Activated CD4-positive, alpha-beta memory T cell treated with anti-CD3 and anti-CD28 coated beads, Interleukin-2, amount 10 ng/mL, durations not matched to agents 7 days and 5 days (primary cell): ENCODE measurements around the gene JAZF1. TPM values are rescaled to one million over a fixed set of nuclear protein-coding genes. Genes with fewer than 3 reads are reported as not detected.
"Not testable (repeated sequence)": the region's sequence is repeated elsewhere in the genome, so short reads cannot be mapped to it uniquely, and the experiment has no call there.

Experiments
- CTCF ChIA-PET: fragments of 350-600 bp; sonication (Branson Sonifier 250); formaldehyde crosslinking; loops from one replicate; lab custom pipeline; 2021; ENCODE audit warnings: antibody characterized with exemption, inconsistent platforms; lab: Charles Lee
- POLR2A ChIA-PET: fragments of 350-600 bp; sonication (Branson Sonifier 250); formaldehyde crosslinking; loops from one replicate; lab custom pipeline; 2021; ENCODE audit warnings: antibody characterized with exemption; lab: Charles Lee
- DNase-seq: peaks from one replicate; pipeline ENCODE4 v3.0.0-alpha.2; 2020
- H3K27ac Mint-ChIP-seq: one replicate; pipeline ENCODE4 v1.8.0; 2021; ENCODE audit warnings: mild to moderate bottlenecking, mixed read lengths
- H3K27me3 Mint-ChIP-seq: one replicate; pipeline ENCODE4 v1.8.0; 2021; ENCODE audit warnings: mixed read lengths
- H3K36me3 Mint-ChIP-seq: one replicate; pipeline ENCODE4 v1.8.0; 2021; ENCODE audit warnings: low read depth, mixed read lengths
- H3K4me1 Mint-ChIP-seq: one replicate; pipeline ENCODE4 v1.8.0; 2021; ENCODE audit warnings: mixed read lengths
- H3K4me3 Mint-ChIP-seq: one replicate; pipeline ENCODE4 v1.8.0; 2021; ENCODE audit warnings: mild to moderate bottlenecking, mixed read lengths
- H3K9me3 Mint-ChIP-seq: one replicate; pipeline ENCODE4 v1.8.0; 2021; ENCODE audit warnings: mixed read lengths
- total RNA-seq, 2 experiments: library from RNA; stranded (reverse); gene quantifications; one replicate each; pipeline ENCODE4 v1.2.3, GENCODE V29; 2021

The JAZF1 gene
- total RNA-seq, 2 experiments from 2014 or later: 7.2 to 7.3 TPM

DNA sequence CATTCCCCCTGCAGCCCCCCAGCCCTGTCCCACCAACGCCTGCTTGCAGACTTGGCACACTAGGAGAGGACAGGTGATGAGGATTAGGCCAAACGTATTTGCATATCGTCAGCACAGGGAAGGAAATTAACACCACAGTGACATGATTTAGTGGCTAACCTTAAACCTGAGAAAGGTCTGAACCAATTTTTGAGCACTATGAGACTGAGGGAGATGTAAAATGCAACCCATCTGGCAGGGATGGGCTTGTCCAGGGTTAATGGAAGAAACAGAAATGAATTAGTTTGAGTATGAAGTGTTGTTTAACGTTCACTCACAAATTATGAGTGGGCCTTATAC is 257.0 kb downstream of the JAZF1 start:
- Mint-ChIP-seq H3K4me1 (peaks cover 8% of the 10 kb centered on the region), H3K9me3 (no peaks in the 10 kb centered on the region), H3K27ac (no peak overlapping the region), H3K4me3 (no peak overlapping the region), H3K27me3 (no peaks in the 10 kb centered on the region), H3K36me3 (no peaks in the 10 kb centered on the region)
- no peak for DNase-seq
- ChIA-PET POLR2A (no interaction called here), CTCF (no interaction called here)

DNA sequence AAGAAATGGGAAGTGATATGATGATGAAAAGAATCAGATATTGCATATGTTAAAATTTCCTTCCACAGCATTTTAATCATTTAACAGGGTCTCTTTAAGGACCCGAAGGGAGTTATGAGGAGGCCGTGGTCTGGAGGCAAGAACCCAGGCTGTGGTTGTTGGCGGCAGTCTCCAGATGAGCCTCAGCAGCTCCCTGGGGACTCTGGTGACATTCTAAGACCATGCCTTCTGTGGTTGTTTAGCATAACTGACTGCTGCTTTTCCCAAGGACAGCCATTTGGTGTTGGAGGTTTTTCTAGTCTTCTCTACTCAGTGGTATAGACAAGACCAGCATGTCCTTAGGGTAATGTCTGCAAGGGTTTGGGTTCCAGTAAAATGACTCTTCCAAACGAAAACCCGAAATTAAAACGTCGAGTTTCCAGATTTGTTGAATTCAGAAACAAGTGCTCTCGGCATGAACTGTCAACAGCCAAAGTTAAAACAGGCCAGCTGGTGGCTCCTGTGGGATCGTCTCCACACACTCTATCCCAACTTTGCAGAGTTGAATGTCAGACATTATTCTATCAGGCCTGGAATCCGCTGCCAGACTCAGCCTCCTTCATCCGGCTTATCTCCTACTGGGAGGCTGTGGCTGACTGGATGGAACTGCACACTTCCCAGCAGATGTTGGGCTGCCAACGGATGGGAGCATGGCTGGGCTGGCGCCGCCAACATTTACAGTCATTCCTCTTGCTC is 257.5 kb downstream of the JAZF1 start:
- H3K9me3 Mint-ChIP-seq: no peaks in the 10 kb centered on the region
- H3K4me1 Mint-ChIP-seq: peaks cover 8% of the 10 kb centered on the region
- POLR2A ChIA-PET: no interaction called here

DNA sequence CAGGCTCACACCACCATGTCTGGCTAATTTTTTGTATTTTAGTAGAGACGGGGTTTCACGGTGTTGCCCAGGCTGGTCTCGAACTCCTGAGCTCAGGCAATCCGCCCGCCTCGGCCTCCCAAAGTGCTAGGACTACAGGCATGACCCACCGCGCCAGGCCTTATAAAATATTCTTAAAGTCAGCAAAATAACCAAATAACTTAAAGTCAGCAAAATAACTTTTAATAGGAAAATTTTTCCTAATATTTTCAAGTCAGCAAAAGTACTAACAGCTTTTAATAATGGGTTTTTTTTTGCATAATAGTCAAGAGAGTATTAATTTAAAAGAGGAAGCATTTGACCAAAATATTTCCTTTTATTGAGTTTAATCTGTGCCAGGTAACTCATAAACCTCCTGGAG is 258.2 kb downstream of the JAZF1 start:
- DNase-seq, H3K4me3 Mint-ChIP-seq, POLR2A ChIA-PET, H3K27ac Mint-ChIP-seq, H3K27me3 Mint-ChIP-seq, H3K4me1 Mint-ChIP-seq, H3K9me3 Mint-ChIP-seq, H3K36me3 Mint-ChIP-seq: not testable (repeated sequence)
- CTCF ChIA-PET: interaction anchor here (3.3 to 5.0 kb wide), 2 partner anchors 98 to 726 kb away, joined by 19 to 23 read pairs; no protein-coding TSS in a partner anchor

More for the DNA sequence above, 257.5 kb downstream of the JAZF1 start:
- no peaks in the 10 kb centered on the region for H3K36me3 Mint-ChIP-seq
- CTCF ChIA-PET: interaction anchor here (5.0 kb wide), 1 partner anchor 97 kb away, joined by 19 read pairs; no protein-coding TSS in a partner anchor
- no peak for DNase-seq
- no peaks in the 10 kb centered on the region for H3K27me3 Mint-ChIP-seq
- H3K4me3 Mint-ChIP-seq: no peak overlapping the region
- no peak overlapping the region for H3K27ac Mint-ChIP-seq

DNA sequence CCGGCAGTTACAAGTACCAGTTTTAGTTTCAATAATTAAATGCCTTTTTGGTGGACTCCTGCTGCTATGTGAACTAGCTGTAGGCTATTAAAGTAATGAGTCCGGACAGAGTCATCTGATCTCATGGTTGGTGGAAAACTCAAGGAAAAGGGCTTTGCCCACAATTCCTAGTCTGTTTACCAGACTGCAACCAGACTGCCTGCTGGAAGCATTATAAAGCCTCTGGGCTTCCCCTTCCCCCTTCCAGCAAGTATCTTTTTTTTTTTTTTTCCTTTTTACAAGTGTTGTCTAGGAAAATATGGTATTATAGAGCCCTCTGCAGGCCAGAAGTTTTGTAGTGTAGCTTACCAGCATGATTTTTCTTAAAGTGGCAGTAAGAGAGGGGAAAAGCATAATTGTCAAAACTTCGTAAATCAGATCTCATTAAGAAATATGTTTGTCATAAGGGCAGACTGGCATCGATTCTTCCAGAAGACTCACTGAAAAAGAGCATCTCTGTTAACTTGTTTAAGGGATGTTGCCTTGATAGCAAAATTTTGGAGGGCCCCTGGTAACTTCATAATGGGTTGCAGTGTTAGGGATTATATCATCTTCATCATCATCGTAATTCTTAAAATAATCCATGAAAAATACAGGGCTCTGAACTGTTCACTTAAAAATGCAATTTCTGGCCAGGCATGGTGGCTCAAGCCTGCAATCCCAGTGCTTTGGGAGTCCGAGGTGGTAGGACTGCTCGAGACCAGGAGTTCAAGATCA is 259.3 kb downstream of the JAZF1 start:
- Mint-ChIP-seq H3K36me3 (no peaks in the 10 kb centered on the region), H3K27me3 (no peaks in the 10 kb centered on the region), H3K4me3 (no peak overlapping the region), H3K4me1 (peaks cover 8% of the 10 kb centered on the region), H3K9me3 (no peaks in the 10 kb centered on the region), H3K27ac (no peak overlapping the region)
- ChIA-PET POLR2A (no interaction called here), CTCF (interaction anchor here (0.7 to 5.0 kb wide), 9 partner anchors 60 to 725 kb away, joined by 3 to 23 read pairs (median 4); no protein-coding TSS in a partner anchor)
- DNase-seq: no peak

DNA sequence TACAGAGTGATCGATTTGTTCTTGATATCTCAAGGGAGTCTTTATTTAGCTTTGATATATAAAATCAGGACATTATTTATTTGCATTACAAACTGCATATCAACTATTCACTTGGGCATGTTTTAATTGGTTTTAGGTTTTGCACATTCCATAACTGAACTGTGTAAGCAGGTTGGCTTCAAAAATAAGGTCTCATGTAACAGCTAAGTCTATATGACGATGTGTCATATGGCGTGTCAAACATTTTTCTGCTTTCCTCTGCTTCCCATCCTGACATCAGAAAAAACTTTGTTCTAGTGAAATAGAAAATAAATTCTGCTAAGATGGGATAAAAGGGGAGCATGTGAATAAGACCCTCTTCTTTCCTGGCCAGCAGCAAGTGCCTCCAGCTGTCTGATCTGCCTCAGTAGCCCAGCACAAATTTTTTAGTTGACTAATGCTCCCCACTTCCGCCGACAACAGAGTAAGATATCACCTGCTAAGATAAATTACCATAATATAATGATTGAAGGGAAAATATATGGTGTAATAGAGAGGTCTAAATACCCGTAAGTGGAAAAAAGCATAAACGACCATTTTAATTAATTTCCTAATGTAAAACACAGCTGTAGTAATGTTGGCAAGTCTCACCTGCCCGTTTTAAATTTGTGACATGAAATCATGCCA is 260.2 kb downstream of the JAZF1 start:
- Mint-ChIP-seq H3K9me3 (no peaks in the 10 kb centered on the region), H3K27ac (no peak overlapping the region), H3K27me3 (no peaks in the 10 kb centered on the region), H3K36me3 (no peaks in the 10 kb centered on the region), H3K4me3 (no peak overlapping the region), H3K4me1 (peaks cover 1% of the 10 kb centered on the region)
- ChIA-PET CTCF (interaction anchor here (0.7 to 5.0 kb wide), 9 partner anchors 14 to 724 kb away, joined by 3 to 23 read pairs (median 4); no protein-coding TSS in a partner anchor), POLR2A (interaction anchor here (0.6 kb wide), 1 partner anchor 158 kb away, joined by 3 read pairs; no protein-coding TSS in a partner anchor)
- DNase-seq: no peak

DNA sequence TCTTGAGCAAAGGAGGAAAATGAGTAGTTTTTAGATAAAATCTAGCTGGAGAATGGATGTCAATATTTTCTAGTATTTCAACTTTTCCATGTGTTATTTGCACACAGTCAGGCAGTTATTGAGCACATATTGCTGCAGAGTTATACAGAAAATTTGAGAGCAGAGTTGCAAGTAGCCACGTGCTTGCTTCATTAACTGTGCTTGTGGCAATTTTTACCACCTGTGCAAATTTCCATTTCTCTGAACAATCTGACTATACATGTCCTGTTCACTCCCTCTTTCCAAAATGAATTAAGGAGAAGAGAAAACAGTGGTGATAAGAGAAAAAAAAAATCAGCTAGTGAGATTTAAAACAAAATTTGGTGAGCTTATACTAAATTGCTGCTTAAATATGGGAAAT is 262.1 kb downstream of the JAZF1 start:
- H3K27me3 Mint-ChIP-seq: no peaks in the 10 kb centered on the region
- no peaks in the 10 kb centered on the region for H3K4me1 Mint-ChIP-seq
- no peak overlapping the region for H3K4me3 Mint-ChIP-seq
- no peaks in the 10 kb centered on the region for H3K36me3 Mint-ChIP-seq
- H3K27ac Mint-ChIP-seq: no peak overlapping the region
- ChIA-PET CTCF (interaction anchor here (0.8 to 5.0 kb wide), 5 partner anchors 10 to 723 kb away, joined by 3 to 19 read pairs (median 4); no protein-coding TSS in a partner anchor), POLR2A (no interaction called here)
- no peaks in the 10 kb centered on the region for H3K9me3 Mint-ChIP-seq
- no peak for DNase-seq

DNA sequence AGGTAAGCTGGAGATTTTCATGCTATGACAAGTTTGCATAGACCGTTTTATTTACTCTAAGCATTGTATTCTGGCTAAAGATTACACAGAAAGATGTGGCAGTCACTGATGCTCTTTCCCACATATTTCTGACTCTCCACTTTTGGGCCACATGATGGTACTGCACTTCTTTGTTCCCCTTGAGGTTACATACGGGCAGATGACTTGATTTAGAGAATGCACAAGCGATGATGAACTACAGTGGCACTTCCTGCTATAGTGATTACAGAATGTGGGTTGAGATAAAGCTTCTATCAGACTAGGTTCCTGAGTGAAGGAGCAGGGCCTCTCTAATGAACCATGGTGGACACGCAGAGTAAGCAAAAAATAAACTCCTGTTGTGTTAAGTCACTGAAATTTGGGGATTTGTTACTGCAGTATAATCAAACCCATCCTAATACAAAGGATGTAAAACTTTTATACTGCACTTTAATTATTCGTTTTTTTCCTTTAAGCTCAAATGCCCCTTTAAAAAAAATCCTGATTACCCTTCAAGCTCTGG is 262.8 kb downstream of the JAZF1 start:
- Mint-ChIP-seq H3K4me3 (no peak overlapping the region), H3K4me1 (no peaks in the 10 kb centered on the region), H3K27me3 (no peaks in the 10 kb centered on the region), H3K9me3 (no peaks in the 10 kb centered on the region), H3K36me3 (no peaks in the 10 kb centered on the region), H3K27ac (no peak overlapping the region)
- ChIA-PET POLR2A (no interaction called here), CTCF (interaction anchor here (0.8 to 2.0 kb wide), 4 partner anchors 9 to 722 kb away, joined by 3 to 4 read pairs (median 4); no protein-coding TSS in a partner anchor)
- no peak for DNase-seq

DNA sequence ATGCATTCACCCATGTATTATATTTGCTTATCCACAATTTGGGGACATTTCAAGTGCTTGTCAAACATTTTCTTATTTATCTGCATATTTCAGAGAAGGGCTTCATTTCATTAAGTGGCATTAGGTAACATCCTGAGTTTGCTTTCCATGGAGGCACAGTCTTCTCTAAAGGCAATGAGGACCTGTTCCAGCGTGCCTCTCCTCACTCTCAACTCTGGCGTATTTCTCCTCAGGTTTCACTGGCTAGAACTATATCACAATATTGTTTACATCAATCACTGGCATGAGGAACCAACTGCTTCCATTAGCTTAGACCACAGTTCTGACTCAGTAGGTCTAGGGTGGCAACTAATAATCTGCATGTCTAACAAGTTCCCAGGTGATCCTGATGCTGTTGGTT is 263.5 kb downstream of the JAZF1 start:
- CTCF ChIA-PET: interaction anchor here (1.3 kb wide), 1 partner anchor 9 kb away, joined by 3 read pairs; no protein-coding TSS in a partner anchor
- Mint-ChIP-seq H3K36me3 (no peaks in the 10 kb centered on the region), H3K27me3 (no peaks in the 10 kb centered on the region), H3K4me3 (no peak overlapping the region), H3K4me1 (no peaks in the 10 kb centered on the region), H3K9me3 (no peaks in the 10 kb centered on the region), H3K27ac (no peak overlapping the region)
- POLR2A ChIA-PET: no interaction called here
- no peak for DNase-seq

DNA sequence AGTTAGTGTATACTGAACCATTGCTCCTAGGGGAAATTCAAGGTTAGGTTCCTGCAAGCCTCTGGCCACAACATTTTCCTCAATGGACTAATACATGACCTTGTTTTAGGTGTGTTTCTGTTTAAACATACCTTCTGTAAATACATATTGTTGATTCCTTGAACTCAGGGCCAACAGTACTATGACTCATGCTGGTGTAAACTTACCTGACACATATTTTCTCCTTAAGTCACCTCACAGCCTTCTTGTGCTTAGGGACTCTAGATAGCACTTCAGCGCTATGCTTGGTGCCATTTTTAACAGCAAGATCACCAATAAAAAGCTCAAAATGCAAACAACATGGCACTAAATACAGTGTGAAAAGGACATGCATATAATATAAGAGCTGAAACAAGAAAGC is 264.2 kb downstream of the JAZF1 start:
- Mint-ChIP-seq H3K9me3 (no peaks in the 10 kb centered on the region), H3K36me3 (no peaks in the 10 kb centered on the region), H3K4me1 (no peaks in the 10 kb centered on the region), H3K4me3 (no peak overlapping the region), H3K27ac (no peak overlapping the region), H3K27me3 (no peaks in the 10 kb centered on the region)
- DNase-seq: no peak
- CTCF ChIA-PET: no interaction called here
- POLR2A ChIA-PET: no interaction called here

DNA sequence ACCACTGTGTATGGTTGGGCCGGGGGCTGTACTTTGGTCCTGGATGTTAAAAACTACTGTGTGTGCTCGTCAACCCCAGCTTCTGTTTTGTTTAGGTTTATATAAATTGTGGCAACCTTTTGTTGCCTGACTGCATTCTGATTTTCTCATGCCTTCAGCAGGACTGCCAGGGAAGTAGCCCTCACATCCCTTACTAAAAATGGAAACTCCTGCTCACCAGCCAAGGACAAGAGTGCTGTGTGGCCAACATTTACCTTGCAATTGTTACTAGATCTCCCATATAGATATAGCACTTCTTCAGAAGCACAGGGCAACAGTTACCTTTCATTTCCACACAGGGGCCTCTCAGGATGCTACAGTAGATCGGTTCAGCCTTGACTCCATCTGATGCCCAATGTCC is 266.2 kb downstream of the JAZF1 start:
- DNase-seq: no peak
- H3K27ac Mint-ChIP-seq: no peak overlapping the region
- no peaks in the 10 kb centered on the region for H3K36me3 Mint-ChIP-seq
- no peaks in the 10 kb centered on the region for H3K4me1 Mint-ChIP-seq
- H3K4me3 Mint-ChIP-seq: no peak overlapping the region
- POLR2A ChIA-PET: no interaction called here
- CTCF ChIA-PET: interaction anchor here (1.9 kb wide), 1 partner anchor 14 kb away, joined by 4 read pairs; no protein-coding TSS in a partner anchor
- H3K9me3 Mint-ChIP-seq: no peaks in the 10 kb centered on the region
- peaks cover 2% of the 10 kb centered on the region for H3K27me3 Mint-ChIP-seq

DNA sequence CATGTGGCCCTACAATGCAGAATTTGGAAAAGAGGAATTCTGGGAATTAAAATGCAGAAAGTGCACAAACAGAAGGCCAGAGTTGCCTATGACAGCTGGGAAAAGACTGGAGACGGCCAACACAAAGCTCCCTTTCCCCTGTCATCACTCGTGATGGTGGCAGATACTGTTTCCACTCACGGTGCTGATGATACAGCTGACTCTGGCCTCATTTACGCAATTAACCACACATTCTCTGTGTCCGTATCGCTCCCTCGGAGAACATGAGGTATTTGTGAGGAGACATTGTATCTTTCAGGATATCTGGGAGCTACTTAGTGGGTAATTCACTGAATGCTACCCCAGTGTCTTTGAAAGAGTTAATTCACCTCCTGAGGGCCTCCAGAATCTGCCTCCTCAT is 267.8 kb downstream of the JAZF1 start:
- no peak for DNase-seq
- POLR2A ChIA-PET: no interaction called here
- Mint-ChIP-seq H3K36me3 (no peaks in the 10 kb centered on the region), H3K27ac (no peak overlapping the region), H3K27me3 (peaks cover 3% of the 10 kb centered on the region), H3K4me1 (no peaks in the 10 kb centered on the region), H3K4me3 (no peak overlapping the region), H3K9me3 (no peaks in the 10 kb centered on the region)
- CTCF ChIA-PET: no interaction called here

DNA sequence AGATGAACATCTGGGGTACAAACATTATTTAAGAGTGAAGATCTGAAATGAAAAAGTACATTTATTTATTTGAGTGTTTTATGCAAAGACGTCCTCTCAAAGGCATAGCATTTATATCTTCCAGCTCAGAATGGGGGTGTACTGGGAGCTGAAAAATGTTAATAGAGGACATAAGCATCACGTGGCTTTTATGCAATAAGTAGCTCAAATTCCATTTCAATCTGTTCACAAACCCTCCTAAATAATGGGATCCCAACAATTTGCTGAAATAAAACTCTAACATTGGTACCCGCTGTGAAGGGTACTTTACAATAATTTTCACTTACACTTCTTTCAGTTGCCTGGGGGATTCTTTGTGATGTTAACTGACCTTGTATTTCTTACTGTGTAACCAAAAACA is 268.7 kb downstream of the JAZF1 start:
- Mint-ChIP-seq H3K4me3 (no peak overlapping the region), H3K4me1 (no peaks in the 10 kb centered on the region), H3K27me3 (peaks cover 8% of the 10 kb centered on the region), H3K27ac (no peak overlapping the region), H3K9me3 (no peaks in the 10 kb centered on the region), H3K36me3 (no peaks in the 10 kb centered on the region)
- no peak for DNase-seq
- ChIA-PET CTCF (no interaction called here), POLR2A (no interaction called here)

DNA sequence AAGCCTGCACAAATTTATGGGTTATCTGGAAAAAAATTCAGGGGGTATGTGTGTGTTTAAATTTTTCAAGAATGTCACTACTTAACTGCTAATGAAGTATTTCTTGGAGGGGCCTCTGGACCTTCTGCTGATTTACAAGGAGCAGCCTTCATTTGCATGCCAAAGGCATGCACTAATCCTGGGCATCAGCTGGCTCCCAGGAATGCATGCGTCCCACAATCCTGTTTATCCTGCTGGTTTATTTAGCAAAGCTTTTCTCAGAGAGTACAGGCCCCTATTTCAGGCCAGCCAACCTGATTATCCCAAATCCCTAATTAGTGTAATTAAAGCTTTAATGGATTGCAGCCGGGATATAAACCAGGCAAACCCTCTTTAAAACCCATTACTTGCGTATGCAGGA is 270.3 kb downstream of the JAZF1 start:
- no peak for DNase-seq
- Mint-ChIP-seq H3K36me3 (no peaks in the 10 kb centered on the region), H3K27me3 (peaks cover 9% of the 10 kb centered on the region), H3K9me3 (no peaks in the 10 kb centered on the region), H3K4me1 (no peaks in the 10 kb centered on the region), H3K27ac (no peak overlapping the region), H3K4me3 (no peak overlapping the region)
- POLR2A ChIA-PET: no interaction called here
- CTCF ChIA-PET: no interaction called here
